Hematopoietic multipotent progenitor cell treated with erythropoietin and hydrocortisone succinate and interleukin-3 and kit ligand, for 6 days (in vitro differentiated cells): ENCODE measurements around the gene GABBR2.
A peak's percentile ranks its signal among the peaks of the same experiment; 100 is the strongest.
"Not testable (repeated sequence)": the region's sequence is repeated elsewhere in the genome, so short reads cannot be mapped to it uniquely, and the experiment has no call there.

Experiments used
- DNase-seq: peaks from one replicate; pipeline ENCODE4 v3.0.0-alpha.2; 2015

The GABBR2 gene

DNA sequence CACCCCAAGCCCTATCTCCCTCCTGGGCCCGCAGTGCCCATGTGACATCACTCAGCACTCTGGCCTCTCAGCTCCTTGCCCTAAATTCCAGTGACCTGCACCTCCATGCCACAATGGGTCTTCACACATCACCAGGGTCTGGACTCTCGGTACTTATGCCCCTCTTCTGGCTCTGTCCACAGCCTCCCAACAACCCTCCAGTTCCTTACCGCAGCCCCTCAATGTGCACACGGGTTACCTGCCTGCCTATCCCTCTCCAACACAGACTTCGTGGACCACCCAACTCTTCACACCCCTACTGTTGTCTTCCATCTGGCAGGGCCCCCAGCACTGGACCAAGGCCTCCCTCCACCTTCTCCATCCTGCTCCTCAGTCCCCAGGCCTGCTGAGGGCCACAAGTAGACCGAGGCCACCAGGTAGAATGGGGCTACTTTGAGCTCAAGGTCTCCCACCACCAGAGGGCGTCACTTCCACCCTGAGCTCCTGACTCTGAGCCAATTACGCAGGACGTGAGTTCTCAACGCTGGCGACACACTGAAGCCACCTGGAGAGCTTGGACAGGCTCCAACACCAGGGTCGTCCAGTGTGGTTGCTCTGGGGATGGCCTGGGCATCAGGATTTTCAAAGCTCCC, 172.1 kb downstream of the GABBR2 start:
- DNase-seq = peak; percentile 75

DNA sequence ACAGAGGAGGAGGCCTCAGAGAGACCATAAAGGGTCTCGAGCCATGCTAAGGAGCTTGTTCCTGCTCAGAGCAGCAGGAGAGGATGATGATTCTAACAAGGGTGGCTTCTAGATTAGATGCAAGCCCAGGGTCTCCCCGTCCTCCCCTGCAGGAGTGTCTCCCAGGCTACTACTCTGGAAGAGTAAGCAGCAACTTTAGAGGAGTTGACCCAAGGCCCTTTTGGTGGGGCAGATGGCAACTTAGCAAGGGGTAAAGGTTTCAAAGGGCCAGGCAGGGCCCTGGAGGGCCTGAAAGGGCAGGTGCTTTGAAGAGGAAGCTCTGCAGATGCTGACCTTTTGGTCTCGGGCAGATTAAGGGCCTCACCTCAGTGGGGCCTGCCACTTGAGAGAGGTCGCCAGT, 174.9 kb downstream of the GABBR2 start:
- DNase-seq = no peak

DNA sequence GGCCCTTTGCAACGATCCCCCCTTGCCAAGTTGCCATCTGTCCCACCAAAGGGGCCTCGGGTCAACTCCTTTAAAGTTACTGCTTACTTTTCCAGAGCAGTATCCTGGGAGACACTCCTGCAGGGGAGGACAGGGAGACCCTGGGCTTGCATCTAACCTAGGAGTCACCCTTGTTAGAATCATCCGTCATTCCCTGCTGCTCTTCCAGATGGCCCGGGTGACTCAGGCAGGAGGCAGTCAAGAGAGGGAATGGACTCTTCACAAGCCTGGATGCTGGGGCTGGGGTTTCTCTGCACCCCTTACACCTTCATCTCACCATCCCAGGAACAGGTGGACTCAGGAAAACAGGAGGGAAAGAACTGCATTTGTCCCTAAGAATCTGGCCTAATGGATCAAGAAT, 175.6 kb downstream of the GABBR2 start:
- DNase-seq = no peak

DNA sequence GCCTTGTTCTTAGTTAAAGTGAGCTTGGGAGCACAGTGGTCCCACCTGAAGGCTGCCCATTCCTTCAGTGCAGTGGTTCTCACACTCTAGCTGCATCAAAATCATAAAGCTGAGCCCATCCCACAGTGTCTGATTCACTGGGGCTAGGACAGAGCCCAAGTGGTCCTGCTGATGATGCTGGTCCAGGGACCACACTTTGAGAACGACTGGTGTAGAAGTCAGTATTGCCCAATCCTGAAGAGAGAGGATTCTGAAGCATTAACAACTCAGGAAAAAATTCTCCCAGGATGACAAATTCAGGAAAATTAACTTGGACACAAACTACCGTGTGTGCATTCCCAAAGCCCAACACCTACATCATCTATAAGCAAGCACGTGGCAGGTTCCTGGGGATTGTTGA, 176.2 kb downstream of the GABBR2 start:
- DNase-seq = no peak

DNA sequence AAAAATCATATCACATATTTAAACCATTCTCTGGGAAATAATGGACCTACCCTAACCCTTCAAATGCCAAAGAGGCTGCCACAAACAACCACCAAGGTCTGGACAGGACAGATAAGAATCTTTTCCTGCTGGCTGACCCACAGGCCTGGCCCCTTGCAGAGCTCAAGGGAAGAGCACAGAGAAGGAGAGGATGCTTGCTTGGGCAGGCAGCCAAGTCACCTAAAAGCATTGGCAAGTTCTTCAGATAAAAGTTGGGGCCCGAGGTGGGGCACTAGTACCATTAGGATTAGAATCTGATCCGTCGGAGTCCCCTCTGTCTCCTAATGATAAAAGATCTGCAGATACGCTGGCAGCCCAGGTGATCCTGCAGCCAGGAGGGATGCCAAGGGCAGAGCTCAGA, 176.6 kb downstream of the GABBR2 start:
- DNase-seq = no peak

DNA sequence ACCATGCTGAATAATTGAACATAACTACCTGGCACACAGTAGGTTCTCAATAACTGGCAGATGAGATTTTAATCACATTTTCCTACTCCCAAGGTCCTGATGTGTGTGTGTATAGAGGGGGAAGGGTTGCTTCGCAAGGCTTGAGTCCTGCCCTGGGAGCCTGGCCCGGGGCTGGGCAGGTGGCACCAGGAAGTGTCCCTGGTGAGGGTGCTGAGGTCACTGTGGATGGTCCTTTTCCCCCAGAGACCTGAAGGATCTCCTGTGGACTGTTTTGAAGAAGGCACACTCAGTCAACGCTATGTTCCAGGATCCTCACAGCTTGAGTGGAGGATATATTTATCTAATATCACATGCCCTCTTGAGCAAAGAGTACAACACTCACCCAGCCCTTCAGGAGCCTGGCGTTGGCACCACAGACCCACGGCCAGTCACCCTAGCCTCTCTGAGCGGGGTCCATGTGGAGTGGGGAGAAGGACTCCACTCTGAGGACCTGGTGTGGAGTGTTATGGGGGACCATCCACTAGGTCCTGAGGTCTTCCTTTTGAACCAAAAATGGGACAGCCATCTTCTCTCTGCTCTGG, 177.8 kb downstream of the GABBR2 start:
- no peak for DNase-seq

DNA sequence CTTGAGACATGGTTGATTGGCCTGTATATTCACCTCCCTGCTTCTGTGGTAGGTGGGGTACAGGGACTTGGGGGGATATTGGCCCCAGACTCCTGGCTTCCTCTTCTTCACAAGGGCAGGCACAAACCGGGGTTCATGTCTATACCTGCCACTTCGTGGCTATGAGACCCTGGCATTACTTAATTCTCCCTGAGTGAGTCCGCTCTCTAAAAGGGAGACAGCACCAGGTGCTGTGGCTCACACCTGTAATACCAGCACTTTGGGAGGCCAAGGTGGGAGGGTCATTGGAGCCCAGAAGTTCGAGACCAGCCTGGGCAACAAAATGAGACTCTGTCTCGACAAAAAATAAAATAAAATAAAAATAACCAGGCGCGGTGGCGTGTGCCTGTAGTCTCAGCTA, 178.5 kb downstream of the GABBR2 start:
- DNase-seq = no peak

DNA sequence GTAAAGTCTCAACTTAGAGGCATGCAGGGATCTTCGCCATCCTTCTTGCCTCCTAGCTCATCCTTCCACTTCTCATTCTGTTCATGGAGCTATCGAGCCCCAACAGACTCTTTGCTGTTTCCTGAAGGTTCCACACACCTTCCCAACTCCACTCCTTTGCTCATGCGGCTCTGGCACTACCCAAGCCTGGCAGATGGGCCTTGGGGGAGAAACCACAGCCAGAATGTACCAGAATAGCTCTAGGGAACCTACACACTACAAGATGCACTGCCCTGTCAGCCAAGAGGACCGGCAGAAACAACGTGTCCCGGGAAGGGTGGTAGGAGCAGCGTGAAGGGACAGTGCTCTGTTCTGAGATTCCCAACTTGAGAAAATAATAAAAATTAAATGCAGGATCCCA, 178.9 kb downstream of the GABBR2 start:
- no peak for DNase-seq

DNA sequence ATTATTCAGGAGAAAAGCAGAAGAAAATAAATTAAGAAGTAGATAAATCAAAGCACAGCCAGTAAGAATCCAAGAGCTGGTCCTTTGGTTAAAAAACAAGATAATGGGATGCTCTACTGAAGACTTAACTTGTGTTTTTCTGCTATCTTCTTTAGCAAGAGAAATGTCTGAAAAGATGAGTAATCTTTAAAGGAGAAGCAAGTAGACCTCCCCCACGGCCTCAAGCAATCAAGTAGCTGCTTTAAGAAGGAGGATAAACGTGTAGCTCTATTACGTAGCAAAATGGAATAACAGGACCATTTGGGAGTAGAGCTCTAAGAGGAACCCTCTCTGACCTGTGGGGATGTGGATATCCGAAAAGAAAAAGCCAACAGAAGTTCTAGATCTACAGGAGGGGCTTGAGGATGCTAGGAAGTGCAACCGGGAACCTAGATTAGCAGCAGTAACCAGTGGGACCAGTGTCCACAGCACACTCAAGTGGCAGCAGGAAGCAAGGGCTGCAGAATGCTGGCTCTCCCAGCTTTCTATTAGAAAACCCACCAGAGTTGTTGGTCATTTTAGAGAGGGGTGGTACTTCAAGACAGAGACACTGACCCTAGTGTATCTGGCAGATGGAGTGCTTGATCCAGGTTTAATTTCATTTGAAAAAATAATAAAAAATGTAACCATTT, 185.4 kb downstream of the GABBR2 start:
- DNase-seq = no peak

DNA sequence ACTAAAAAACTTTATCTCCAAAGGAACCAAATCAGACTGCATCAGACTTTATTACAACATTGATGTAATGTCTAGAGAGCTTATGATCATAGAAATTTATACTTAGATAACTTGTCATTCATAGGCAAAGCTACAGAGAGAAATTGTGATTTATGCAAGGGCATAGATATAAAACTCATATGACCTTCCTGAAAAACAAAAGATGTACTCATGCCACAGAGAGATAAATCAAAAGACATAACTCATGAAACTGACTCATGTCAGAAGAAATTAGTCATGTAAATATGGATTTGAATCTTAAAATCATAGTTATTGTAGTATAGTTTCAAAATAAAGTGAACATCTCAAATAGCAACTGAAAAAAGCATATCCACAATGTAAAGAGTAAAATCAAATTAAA, 186.2 kb downstream of the GABBR2 start:
- DNase-seq = no peak

DNA sequence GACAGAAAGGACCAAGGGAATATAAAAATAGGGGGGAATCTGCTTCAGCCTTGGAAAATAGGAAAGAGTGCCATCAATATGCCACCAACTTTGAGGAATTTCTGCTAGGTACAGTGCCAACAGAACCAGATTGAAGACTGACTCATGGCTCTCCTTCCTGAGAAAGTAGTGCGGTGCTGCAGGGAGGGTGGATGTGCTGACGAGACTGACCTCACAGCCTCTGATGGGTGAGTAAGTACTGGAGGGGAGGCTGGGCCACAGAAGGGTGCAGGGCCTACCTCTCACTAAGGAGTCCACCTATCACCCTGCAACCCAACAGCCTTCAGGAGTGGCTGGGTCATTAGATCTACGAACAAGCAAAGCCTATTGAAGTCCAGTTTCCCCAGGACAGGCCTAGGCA, 187.6 kb downstream of the GABBR2 start:
- no peak for DNase-seq

DNA sequence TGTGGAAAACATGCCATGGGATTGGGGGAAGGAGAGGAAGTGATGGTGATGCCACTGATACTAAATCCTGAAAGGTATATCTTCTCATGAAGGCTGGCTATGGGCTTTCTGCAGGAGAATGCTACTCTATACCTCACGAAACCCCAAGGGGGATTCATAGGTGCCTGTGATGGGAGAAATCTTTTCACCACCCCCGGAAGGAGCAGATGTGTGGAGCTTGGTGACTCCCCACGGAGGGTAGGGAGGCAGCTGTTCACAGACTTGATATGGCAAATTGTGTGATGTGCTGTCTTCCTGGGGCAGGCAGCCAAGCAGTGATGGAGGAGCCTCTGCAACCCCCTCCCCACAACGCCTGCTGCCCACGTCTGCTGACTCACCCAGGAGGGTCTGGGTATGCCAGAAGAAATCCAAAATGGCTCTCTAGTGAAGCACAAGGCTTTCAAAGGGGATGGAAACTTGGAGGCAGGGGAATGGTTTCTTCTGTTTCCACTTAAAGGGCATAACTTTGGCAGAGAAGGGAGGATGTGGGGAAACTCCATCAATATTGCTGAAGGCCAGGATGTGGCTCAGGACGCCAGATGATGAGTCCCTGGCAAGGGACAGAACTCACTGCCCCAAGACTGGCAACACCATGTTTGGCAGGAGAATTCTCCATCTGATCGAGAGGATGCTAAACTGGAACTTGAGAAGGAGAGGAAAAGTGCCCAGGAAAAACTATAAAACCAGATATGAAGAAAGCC, 188.3 kb downstream of the GABBR2 start:
- no peak for DNase-seq

DNA sequence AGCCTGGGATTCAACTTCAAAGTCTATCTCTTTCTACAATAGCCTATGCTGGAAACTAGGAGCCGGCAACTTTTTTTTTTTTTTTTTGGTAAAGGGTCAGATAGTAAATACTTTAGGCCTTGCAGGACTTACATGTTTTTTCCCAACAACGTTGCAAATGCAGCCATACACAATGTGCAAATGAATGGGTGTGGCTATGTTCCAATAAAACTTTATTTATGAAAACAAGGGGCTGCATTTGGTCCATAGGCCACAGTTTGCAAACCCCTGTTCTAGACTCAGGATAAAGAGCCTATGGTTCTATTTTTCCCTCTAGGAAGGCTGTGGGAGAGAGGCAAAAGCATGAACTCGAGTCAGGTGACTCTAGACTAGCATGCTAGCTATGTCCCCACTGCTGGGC, 189.1 kb downstream of the GABBR2 start:
- DNase-seq = no peak

DNA sequence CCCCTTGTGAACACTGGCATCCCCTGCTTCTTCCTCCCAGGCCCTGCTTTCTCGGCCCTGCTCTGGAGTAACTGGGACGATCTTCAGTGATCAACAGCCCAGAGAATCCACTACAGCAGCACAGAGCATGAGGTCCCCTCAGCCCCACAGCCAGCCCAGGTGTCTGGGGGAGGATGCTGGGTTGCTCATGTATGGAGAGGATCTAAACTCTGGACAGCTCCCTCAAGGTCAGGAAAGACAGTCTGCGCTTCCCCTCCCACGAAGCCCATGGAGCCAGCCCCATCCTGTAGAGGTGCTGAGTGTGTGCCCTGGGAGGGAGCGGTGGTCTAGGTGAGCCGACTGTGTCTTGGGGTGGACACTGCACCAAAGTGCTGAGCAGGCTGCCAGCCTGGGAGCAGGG, 190.2 kb downstream of the GABBR2 start:
- DNase-seq = no peak

DNA sequence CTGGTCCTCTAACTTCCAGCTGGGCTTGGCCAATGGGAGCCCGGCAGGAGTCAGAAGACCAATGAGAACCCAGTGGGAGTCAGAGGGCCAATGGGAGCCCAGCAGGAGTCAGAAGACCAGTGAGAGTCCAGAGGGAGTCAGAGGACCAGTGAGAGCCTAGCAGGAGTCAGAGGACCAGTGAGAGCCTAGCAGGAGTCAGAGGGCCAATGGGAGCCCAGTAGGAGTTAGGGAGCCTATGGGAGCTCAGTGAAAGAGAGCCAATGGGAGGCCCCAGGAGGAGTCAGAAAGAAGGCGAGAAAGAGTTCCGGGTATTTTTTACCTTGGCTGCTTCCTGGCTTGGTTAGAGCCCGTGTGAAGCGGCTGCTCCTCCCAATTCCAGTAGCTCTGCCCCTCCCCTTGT, 191.0 kb downstream of the GABBR2 start:
- DNase-seq = no peak

DNA sequence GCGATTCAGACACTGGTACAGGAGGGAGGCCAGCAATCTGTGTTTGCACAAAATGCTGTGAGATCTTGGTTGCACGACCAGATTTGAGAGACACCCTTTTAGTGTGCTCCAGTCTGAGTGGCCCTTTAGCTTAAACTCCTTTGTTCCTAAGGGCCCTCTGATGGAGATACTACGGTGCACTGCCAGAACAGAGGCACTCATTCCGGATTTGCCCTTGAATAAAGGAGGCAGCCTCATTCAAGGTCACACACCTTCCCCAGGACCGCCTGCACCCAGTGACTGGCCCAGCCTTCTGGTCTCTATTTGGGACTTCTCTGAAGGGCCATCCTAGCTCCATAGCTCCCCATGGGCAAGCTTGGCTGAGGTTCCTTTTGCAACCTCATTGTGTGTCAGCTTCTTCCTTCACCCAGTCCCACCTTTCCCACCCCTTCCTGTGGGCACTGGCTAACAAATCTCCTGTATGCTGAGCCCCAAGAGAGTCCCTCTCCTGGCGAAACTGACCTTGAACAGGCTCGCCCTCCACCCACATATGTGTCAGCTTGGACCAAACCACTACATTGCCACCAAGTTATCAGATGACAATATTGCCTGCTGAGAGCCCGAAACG, 191.7 kb downstream of the GABBR2 start:
- no peak for DNase-seq

DNA sequence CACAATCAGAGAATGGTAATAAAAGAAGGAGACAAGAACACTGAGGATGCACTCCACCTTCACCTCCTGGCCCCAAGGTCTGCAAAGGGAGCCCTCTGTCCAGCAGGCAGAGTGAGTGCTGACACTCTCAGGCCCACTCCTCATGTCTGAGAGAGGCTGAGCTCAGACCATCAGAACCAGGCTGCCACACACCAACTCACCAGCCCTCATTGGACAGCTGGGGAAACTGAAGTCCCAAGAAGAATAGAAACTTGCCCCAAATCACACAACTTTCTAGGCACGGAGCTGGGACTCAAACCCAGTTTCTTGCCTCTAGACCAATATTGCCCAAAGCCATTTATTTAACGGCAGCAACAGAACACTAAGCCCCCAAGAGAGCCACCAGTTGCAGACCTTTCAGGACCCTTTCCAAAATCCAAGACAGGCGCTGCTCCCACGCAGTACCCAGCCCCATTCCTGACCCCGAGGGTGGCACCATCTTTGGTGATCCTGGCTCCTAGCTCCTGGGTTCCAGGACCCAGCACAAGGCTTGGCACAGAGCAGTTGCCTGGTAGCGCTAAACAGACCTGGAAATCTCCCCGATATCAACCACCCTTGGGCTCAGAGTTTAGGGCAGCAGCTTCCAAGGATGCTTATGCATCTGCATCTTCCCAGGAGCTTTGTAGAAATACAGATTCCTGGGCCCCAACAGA, 192.4 kb downstream of the GABBR2 start:
- DNase-seq = no peak

DNA sequence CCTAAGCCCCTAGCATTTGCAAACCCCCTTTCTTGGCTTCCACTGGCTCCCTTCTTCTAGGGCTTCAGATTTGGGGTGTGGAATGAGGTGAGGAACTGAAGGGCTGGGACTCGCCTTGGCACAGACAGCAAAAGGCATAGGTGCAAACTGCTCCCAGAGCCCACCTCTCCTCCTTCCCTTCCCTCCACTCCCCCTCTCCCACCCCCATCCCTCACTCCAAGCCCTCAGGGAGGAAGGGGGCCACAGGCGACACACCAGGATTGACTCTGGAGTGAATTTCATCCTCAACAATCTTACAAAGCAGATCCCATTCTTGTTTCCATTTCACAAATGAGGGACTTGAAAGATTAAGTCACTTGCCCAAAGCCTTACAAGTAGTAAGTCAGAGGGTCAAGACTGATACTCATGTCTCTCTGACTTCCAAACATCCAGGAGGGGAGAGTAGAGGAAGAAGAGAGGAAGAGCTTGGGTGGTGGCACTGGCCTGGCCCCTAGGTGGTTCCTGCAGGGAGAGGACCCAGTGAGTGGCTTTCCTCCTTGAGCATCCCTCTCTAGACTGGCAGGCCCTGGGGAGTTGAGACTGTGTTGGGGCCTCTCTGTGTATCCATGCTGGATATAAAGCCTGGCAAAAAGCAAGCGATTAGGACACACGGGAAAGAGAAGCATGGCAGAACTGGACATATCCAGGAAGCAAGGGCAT, 193.1 kb downstream of the GABBR2 start:
- DNase-seq = no peak

DNA sequence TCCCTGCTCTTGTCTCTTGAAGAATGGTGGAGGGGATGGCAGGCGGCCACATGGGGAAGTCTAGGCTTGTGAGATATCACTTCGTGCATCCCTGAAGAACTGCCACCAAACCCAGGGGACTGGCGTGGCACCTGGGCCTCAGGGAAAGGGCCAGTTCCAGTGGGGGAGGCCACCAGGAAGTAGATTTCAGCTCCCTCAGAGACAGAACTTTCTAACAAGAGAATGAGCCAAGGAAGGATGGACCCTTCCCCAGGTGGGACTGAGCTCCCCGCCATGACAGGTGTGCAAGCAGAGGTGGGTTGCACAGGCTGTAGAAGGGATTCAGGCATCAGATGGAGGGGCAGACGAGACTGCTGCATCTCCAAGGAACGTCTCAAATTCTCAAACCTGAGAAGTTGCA, 193.9 kb downstream of the GABBR2 start:
- no peak for DNase-seq

DNA sequence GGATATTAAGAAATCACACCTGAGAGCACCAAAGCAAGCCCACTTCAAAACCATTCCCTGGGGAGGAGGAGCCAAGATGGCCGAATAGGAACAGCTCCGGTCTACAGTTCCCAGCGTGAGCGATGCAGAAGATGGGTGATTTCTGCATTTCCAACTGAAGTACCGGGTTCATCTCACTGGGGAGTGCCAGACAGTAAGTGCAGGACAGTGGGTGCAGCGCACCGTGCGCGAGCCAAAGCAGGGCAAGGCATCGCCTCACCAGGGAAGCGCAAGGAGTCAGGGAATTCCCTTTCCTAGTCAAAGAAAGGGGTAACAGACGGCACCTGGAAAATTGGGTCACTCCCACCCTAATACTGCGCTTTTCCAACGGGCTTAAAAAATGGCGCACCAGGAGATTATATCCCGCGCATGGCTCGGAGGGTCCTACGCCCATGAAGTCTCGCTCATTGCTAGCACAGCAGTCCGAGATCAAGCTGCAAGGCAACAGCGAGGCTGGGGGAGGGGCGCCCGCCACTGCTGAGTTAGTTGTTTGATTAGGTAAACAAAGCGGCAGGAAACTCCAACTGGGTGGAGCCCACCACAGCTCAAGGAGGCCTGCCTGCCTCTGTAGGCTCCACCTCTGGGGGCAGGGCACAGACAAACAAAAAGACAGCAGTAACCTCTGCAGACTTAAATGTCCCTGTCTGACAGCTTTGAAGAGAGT, 200.4 kb downstream of the GABBR2 start:
- not testable (repeated sequence) for DNase-seq

DNA sequence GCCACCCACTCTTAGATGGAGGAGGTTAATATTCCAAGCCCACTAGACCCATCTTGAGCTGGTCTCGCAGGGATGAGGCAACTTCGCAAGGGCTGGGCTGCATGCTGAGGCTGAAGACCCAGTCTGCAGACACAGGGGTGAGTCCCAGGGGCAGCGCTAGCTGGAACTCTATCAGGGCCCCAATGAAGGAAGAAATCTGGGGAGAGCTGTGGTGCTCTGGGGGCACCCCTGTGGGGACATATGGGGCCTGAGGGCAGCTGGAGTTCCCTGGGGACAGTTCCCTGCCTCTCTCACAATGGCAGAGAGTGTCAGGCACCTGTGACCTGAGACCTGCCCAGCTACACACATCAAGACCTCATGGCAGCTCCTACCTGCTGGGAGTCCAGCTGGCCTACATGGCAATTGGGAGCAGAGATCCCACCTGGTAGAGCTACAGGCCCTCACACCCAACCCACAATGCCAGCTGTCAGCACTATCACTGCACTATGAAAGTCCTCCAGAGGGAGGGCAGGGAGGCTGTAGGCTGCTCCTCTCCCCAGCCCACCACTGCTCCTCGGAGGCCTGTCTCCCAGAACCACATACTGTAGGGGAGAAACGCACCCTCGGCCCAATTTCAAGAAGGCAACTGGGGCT, 202.2 kb downstream of the GABBR2 start:
- DNase-seq = no peak
